B cell (primary cell): ENCODE measurements around the gene PRELID3B. TPM values are rescaled to one million over a fixed set of nuclear protein-coding genes. Genes with fewer than 3 reads are reported as not detected.

Experiments used
- ATAC-seq: fragments of 200-7000 bp; cut with Tn5 transposase; one replicate; pipeline ENCODE4 v1.10.0; 2021; ENCODE audit warnings: low read depth, mild to moderate bottlenecking, moderate number of reproducible peaks, moderate library complexity
- CTCF ChIA-PET: fragments of 350-600 bp; sonication (Branson Sonifier 250); formaldehyde crosslinking; loops from one replicate; lab custom pipeline; 2021; ENCODE audit warnings: antibody characterized with exemption, inconsistent platforms; lab: Charles Lee
- POLR2A ChIA-PET: fragments of 350-600 bp; sonication (Branson Sonifier 250); formaldehyde crosslinking; loops from one replicate; lab custom pipeline; 2021; ENCODE audit warnings: antibody characterized with exemption; lab: Charles Lee
- DNase-seq: peaks from one replicate; pipeline ENCODE4 v3.0.0; 2013
- H2AFZ ChIP-seq: 2 replicates; pipeline ENCODE4 v1.6.1; 2012; ENCODE audit warnings: mild to moderate bottlenecking, low read depth, low read length; ENCODE audit not compliant: insufficient read depth, poor library complexity, severe bottlenecking
- H3K27ac ChIP-seq, 2 donors: 1 replicate in 1 of 2; 2 replicates in 1 of 2; pipeline ENCODE4 v1.5.1; 2012 to 2013; ENCODE audit warnings: low read length in 2 of 2, mild to moderate bottlenecking in 2 of 2, moderate library complexity in 1 of 2
- H3K27me3 ChIP-seq, 4 experiments: fragments of 200-600 bp in 1 of 4; sonication (generic) in 1 of 4; replicated peaks in 1 of 4; 1 replicate in 2 of 4; 2 replicates in 2 of 4; pipeline versions ENCODE4 v1.6.1 to v1.7.0; 2013 to 2016; ENCODE audit warnings: low read length in 3 of 4, mild to moderate bottlenecking in 2 of 4, mixed read lengths in 1 of 4, moderate library complexity in 1 of 4; ENCODE audit not compliant: insufficient read depth in 4 of 4, control insufficient read depth in 3 of 4; ENCODE audit errors: control extremely low read depth in 1 of 4
- H3K36me3 ChIP-seq, 2 experiments: replicated peaks in 1 of 2; 1 replicate in 1 of 2; 2 replicates in 1 of 2; pipeline versions ENCODE4 v1.6.1 to v1.7.1; 2013; ENCODE audit warnings: low read length in 1 of 2; ENCODE audit not compliant: insufficient read depth in 2 of 2, control insufficient read depth in 1 of 2; ENCODE audit errors: control extremely low read depth in 1 of 2, extremely low read depth in 1 of 2
- H3K4me1 ChIP-seq, 2 donors: fragments of 200-600 bp in 1 of 2; sonication (generic) in 1 of 2; 1 replicate in 1 of 2; 2 replicates in 1 of 2; pipeline versions ENCODE4 v1.5.1 to v1.6.1; 2013 to 2017; ENCODE audit warnings: low read length in 2 of 2; ENCODE audit not compliant: control insufficient read depth in 2 of 2, insufficient read depth in 2 of 2
- H3K4me2 ChIP-seq: replicated peaks from 2 replicates; pipeline ENCODE3; 2012; ENCODE audit warnings: mild to moderate bottlenecking, low read depth, low read length; ENCODE audit not compliant: poor library complexity, severe bottlenecking
- H3K4me3 ChIP-seq, 5 experiments: fragments of 200-600 bp in 1 of 5; sonication (generic) in 1 of 5; 1 replicate in 3 of 5; 2 replicates in 2 of 5; pipeline versions ENCODE4 v1.5.1 to v1.7.0; 2011 to 2016; ENCODE audit warnings: low read length in 4 of 5, mild to moderate bottlenecking in 4 of 5, low read depth in 2 of 5, control low read depth in 1 of 5, moderate library complexity in 1 of 5; ENCODE audit not compliant: insufficient read depth in 1 of 5; ENCODE audit errors: control extremely low read depth in 1 of 5, extremely low read depth in 1 of 5
- H3K79me2 ChIP-seq: fragments of 200-600 bp; sonication (generic); one replicate; pipeline ENCODE4 v1.6.0; 2016; ENCODE audit warnings: low read length; ENCODE audit not compliant: control insufficient read depth, insufficient read depth
- H3K9ac ChIP-seq: fragments of 200-600 bp; sonication (generic); 2 replicates; pipeline ENCODE4 v1.6.1; 2017; ENCODE audit warnings: mild to moderate bottlenecking, low read length, moderate library complexity
- H3K9me3 ChIP-seq, 3 donors: one replicate each; pipeline versions ENCODE4 v1.6.1 to v1.7.1; 2013; ENCODE audit warnings: low read length in 2 of 3; ENCODE audit not compliant: control insufficient read depth in 2 of 3, insufficient read depth in 1 of 3; ENCODE audit errors: control extremely low read depth in 1 of 3
- H4K20me1 ChIP-seq: 2 replicates; pipeline ENCODE4 v1.6.0; 2012; ENCODE audit warnings: mild to moderate bottlenecking, low read length; ENCODE audit not compliant: insufficient read depth, control insufficient read depth, poor library complexity, severe bottlenecking
- H3K27ac Mint-ChIP-seq: one replicate; pipeline ENCODE4 v1.8.0; 2021; ENCODE audit warnings: mixed read lengths
- H3K27me3 Mint-ChIP-seq: one replicate; pipeline ENCODE4 v1.8.0; 2021; ENCODE audit warnings: mixed read lengths
- H3K4me1 Mint-ChIP-seq: one replicate; pipeline ENCODE4 v1.8.0; 2021; ENCODE audit warnings: mixed read lengths
- H3K4me3 Mint-ChIP-seq: one replicate; pipeline ENCODE4 v1.8.0; 2021; ENCODE audit warnings: mixed read lengths
- H3K9me3 Mint-ChIP-seq: one replicate; pipeline ENCODE4 v1.8.0; 2022; ENCODE audit warnings: mixed read lengths; ENCODE audit not compliant: insufficient read depth
- EZH2 ChIP-seq: IDR thresholded peaks from 2 replicates; pipeline ENCODE4 v1.6.1; 2012; ENCODE audit warnings: borderline replicate concordance, low read depth, mild to moderate bottlenecking, moderate library complexity, low read length; ENCODE audit not compliant: insufficient read depth, poor library complexity, severe bottlenecking
- WGBS: methylation state at CpG from one replicate; pipeline ENCODE4 v1.1.5; 2013; ENCODE audit warnings: missing lambda C conversion rate; ENCODE audit not compliant: insufficient coverage; 5-methylcytosine and 5-hydroxymethylcytosine counted together
- intact Hi-C: fragments of 100-400 bp; cut with micrococcal nuclease; formaldehyde crosslinking; loops from one replicate; pipeline ENCODE4 v1.10.0; 2022
- polyA plus RNA-seq: library from polyadenylated mRNA; depleted of rRNA; stranded (reverse); fragments of >200 nt; gene quantifications from 2 replicates; pipeline ENCODE4 v1.2.3, GENCODE V29; 2012
- total RNA-seq, 2 donors: library from RNA; stranded (reverse); fragments of 120-200 nt in 1 of 2; gene quantifications; 1 replicate in 1 of 2; 2 replicates in 1 of 2; pipeline versions ENCODE4 v1.2.3 to v1.2.4, GENCODE V29; 2013 to 2022
- TF ChIP-seq, protein P1 (sequence below): fragments of 200-600 bp; IDR thresholded peaks from one replicate; pipeline ENCODE4 v1.8.0; 2022; ENCODE audit warnings: antibody characterized with exemption, mild to moderate bottlenecking

PRELID3B gene
- total and polyA plus RNA-seq, 2 donors (not counting 1 experiment from before 2014, with no cell fraction given) = 24.1 to 46.8 TPM

DNA sequence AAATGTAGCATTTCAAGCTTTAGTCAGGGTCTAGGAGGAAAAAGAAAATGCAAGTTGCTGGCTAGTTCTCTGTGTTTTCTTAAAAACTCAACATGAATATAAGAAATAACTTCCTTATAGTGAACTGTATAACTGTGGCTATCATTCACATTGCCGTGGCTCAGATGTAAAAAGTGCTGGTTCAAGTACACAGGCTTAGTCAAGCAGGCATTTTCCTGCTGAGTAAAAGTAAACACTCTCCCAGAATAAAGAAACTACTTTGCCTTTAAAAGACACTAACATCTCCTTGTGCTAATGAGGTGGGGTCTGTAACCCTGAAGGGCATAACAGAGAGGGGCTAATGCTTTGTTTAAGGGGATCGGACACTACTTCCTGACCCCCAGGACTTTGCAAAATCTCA lies 13.8 kb downstream of the PRELID3B start:
- no peaks in the 10 kb centered on the region for H3K9me3 Mint-ChIP-seq
- peak overlapping the region; percentile 1 for H3K9ac ChIP-seq
- peak overlapping the region in 1 of 2 donors; percentile 5 for H3K27ac ChIP-seq
- TF ChIP-seq EZH2 = no peak
- peak overlapping the region; percentile 23 for H3K4me3 Mint-ChIP-seq
- ChIA-PET CTCF (no interaction called here), POLR2A (no interaction called here)
- no peak for DNase-seq
- no peaks in the 10 kb centered on the region for H3K27me3 Mint-ChIP-seq
- H2AFZ ChIP-seq = no peak overlapping the region
- peaks cover 72% of the 10 kb centered on the region for H4K20me1 ChIP-seq
- H3K4me2 ChIP-seq = peak overlapping the region; percentile 13
- no peaks in the 10 kb centered on the region for H3K9me3 ChIP-seq
- intact Hi-C loops = no loop called here
- peaks cover 27 to 37% of the 10 kb centered on the region in 2 donors for H3K4me1 ChIP-seq
- no peak for ATAC-seq
- H3K4me1 Mint-ChIP-seq = peaks cover 60% of the 10 kb centered on the region
- H3K27ac Mint-ChIP-seq = peak overlapping the region; percentile 53
- H3K36me3 ChIP-seq = peaks cover 0 to 68% of the 10 kb centered on the region in 2 experiments
- 100% methylated on average over 1 of the region's 2 CpGs for WGBS
- H3K79me2 ChIP-seq = peaks cover 74% of the 10 kb centered on the region
- no peaks in the 10 kb centered on the region for H3K27me3 ChIP-seq
- H3K4me3 ChIP-seq = no peak overlapping the region

DNA sequence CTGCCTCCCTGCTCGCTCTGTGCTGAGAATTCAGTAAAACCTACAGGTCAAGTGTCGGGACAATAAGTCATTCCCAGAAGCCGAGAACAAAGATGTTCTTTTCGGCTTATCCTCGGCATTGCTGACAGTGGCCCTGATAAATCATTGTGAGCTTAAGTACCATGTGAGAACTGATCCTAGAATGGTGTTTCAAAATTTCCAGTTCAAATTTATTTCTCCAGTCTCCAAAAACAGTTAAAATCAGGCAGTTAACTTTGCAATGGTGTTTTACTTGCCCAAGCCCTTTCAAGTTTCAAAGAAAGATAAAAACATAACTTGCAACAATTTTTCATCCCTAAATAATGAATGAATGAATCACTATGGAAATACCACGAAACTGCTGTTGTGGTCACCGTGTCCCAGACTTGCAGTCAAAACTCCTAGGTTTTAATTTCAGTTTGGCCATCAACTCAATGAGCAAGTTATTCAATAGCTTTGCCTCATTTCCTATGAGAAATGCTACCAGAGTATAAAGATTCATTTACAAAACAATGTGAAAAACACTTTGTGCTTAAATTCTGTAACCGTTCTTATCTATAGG lies 14.8 kb downstream of the PRELID3B start:
- no peak overlapping the region for H3K4me3 ChIP-seq
- no peak overlapping the region for H3K27ac Mint-ChIP-seq

More for the DNA sequence above, 14.8 kb downstream of the PRELID3B start:
- peaks cover 77% of the 10 kb centered on the region for H3K79me2 ChIP-seq
- no peak for DNase-seq
- peaks cover 26 to 36% of the 10 kb centered on the region in 2 donors for H3K4me1 ChIP-seq
- no peak overlapping the region for H3K4me2 ChIP-seq
- 98% methylated on average over 6 of the region's 8 CpGs for WGBS
- peaks cover 0 to 76% of the 10 kb centered on the region in 2 experiments for H3K36me3 ChIP-seq
- no peak for TF ChIP-seq EZH2
- TF ChIP-seq, protein P1, sequence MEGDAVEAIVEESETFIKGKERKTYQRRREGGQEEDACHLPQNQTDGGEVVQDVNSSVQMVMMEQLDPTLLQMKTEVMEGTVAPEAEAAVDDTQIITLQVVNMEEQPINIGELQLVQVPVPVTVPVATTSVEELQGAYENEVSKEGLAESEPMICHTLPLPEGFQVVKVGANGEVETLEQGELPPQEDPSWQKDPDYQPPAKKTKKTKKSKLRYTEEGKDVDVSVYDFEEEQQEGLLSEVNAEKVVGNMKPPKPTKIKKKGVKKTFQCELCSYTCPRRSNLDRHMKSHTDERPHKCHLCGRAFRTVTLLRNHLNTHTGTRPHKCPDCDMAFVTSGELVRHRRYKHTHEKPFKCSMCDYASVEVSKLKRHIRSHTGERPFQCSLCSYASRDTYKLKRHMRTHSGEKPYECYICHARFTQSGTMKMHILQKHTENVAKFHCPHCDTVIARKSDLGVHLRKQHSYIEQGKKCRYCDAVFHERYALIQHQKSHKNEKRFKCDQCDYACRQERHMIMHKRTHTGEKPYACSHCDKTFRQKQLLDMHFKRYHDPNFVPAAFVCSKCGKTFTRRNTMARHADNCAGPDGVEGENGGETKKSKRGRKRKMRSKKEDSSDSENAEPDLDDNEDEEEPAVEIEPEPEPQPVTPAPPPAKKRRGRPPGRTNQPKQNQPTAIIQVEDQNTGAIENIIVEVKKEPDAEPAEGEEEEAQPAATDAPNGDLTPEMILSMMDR = no peak
- intact Hi-C loops = no loop called here
- ATAC-seq = no peak
- H3K9me3 Mint-ChIP-seq = no peaks in the 10 kb centered on the region
- H3K4me1 Mint-ChIP-seq = peaks cover 59% of the 10 kb centered on the region
- CTCF ChIA-PET = no interaction called here
- H3K27ac ChIP-seq = no peak overlapping the region
- no peaks in the 10 kb centered on the region for H3K27me3 ChIP-seq
- H2AFZ ChIP-seq = no peak overlapping the region
- no peak overlapping the region for H3K4me3 Mint-ChIP-seq
- no peaks in the 10 kb centered on the region for H3K9me3 ChIP-seq
- POLR2A ChIA-PET = no interaction called here
- H3K27me3 Mint-ChIP-seq = no peaks in the 10 kb centered on the region
- no peak overlapping the region for H3K9ac ChIP-seq
- peaks cover 72% of the 10 kb centered on the region for H4K20me1 ChIP-seq
